Measurements from ENCODE around the gene INCA1. TPM values are rescaled to one million over a fixed set of nuclear protein-coding genes. Genes with fewer than 3 reads are reported as not detected.

The INCA1 gene
- polyA plus RNA-seq, 1 of the 3 experiments (the other 2 are of a cell fraction) = 1.2 TPM

GRCh38 chr17:4986951-4987766 lies 10.2 kb downstream of the INCA1 start, which contains the start of gene CAMTA2 (continued):
- TF ChIP-seq EZH2phosphoT487 (IDR thresholded peaks at IDR 0.05; ENCODE audit: borderline replicate concordance, low read depth) = no peak
- no peak for TF ChIP-seq GABPA (IDR thresholded peaks at IDR 0.05; ENCODE audit: low read depth)
- peak; percentile 43; the same call in 1 of the 2 replicates for TF ChIP-seq NRF1 (IDR thresholded peaks at IDR 0.05; ENCODE audit: low read depth, low read length)
- no peak for TF ChIP-seq ZBTB33 (IDR thresholded peaks at IDR 0.05; ENCODE audit: borderline replicate concordance, low read depth)
- no peak for TF ChIP-seq GATA2 (CRISPR knock-in tag; IDR thresholded peaks at IDR 0.05)
- TF ChIP-seq MAX (IDR thresholded peaks at IDR 0.05; ENCODE audit: low read depth) = peak; percentile 93; the same call in 1 of the 2 replicates
- peak; percentile 95 for TF ChIP-seq MXI1 (IDR thresholded peaks at IDR 0.05; ENCODE audit: low read depth, low read length)
- TF ChIP-seq USF2 (IDR thresholded peaks at IDR 0.05; ENCODE audit: borderline replicate concordance, low read depth, low read length) = no peak
- TF ChIP-seq RXRA (IDR thresholded peaks at IDR 0.05; ENCODE audit: borderline replicate concordance, low read depth) = no peak; the same call in 1 of the 2 replicates
- no peak for TF ChIP-seq FOXJ3 (CRISPR knock-in tag; IDR thresholded peaks at IDR 0.05)
- no peak for TF ChIP-seq NFIC (IDR thresholded peaks at IDR 0.05; ENCODE audit: borderline replicate concordance)
- no peak for TF ChIP-seq RCOR1 (IDR thresholded peaks at IDR 0.05; ENCODE audit: low read length)
- TF ChIP-seq YY1 (IDR thresholded peaks at IDR 0.05; ENCODE audit: low read depth) = peak; percentile 82
- no peak for TF ChIP-seq CHD2 (IDR thresholded peaks at IDR 0.05; ENCODE audit: low read length, partially characterized antibody)
- no peak for TF ChIP-seq RFX5 (IDR thresholded peaks at IDR 0.05; ENCODE audit: low read length)
- peak; percentile 31; the same call in 1 of the 2 replicates for TF ChIP-seq FOXM1 (IDR thresholded peaks at IDR 0.05; ENCODE audit: low read depth)
- peak; percentile 71; the same call in 1 of the 2 replicates for TF ChIP-seq POLR2AphosphoS5 (IDR thresholded peaks at IDR 0.05; ENCODE audit: low read depth, low read length)
- TF ChIP-seq REST (IDR thresholded peaks at IDR 0.05; ENCODE audit: low read depth, low read length) = no peak
- TF ChIP-seq TCF12 (IDR thresholded peaks at IDR 0.05) = no peak
- TF ChIP-seq SIN3A (IDR thresholded peaks at IDR 0.05; ENCODE audit: borderline replicate concordance, low read depth, low read length) = 0 out of 2 replicates have a peak, but pooled peaks have one; percentile 79
